GM12874 (cell line): ENCODE data around the gene ADAMTS7.
A peak's percentile ranks its signal among the peaks of the same experiment; 100 is the strongest.

Source experiments
- CTCF ChIP-seq: IDR thresholded peaks from 2 replicates; pipeline ENCODE4 v1.5.1; 2011; ENCODE audit warnings: low read depth, mild to moderate bottlenecking, control low read depth, low read length, moderate library complexity; ENCODE audit not compliant: insufficient read depth

The ADAMTS7 gene

GRCh38 chr15:78768531-78769408, 42.5 kb downstream of the ADAMTS7 start:
- no peak for TF ChIP-seq CTCF

- TF ChIP-seq CTCF = no peak
Observed at GRCh38 chr15:78768096-78768495, 43.2 kb downstream of the ADAMTS7 start.

GRCh38 chr15:78767331-78767951, 43.8 kb downstream of the ADAMTS7 start:
- TF ChIP-seq CTCF = peak; percentile 16; the same call in 1 of the 2 replicates

- TF ChIP-seq CTCF = no peak
Observed at GRCh38 chr15:78766041-78766440, 45.2 kb downstream of the ADAMTS7 start.

GRCh38 chr15:78763796-78764241, 47.4 kb downstream of the ADAMTS7 start:
- no peak for TF ChIP-seq CTCF

GRCh38 chr15:78762985-78763795, 48.1 kb downstream of the ADAMTS7 start:
- TF ChIP-seq CTCF = no peak

GRCh38 chr15:78761891-78762385, 49.3 kb downstream of the ADAMTS7 start:
- no peak for TF ChIP-seq CTCF
